GM21423 (cell line): ENCODE data around the gene NEUROG2.
"Not testable (repeated sequence)": the region's sequence is repeated elsewhere in the genome, so short reads cannot be mapped to it uniquely, and the experiment has no call there.

Experiments used
- ATAC-seq: cut with Tn5 transposase; IDR thresholded peaks from one replicate; pipeline ENCODE4 v1.9.1; 2021; ENCODE audit warnings: mild to moderate bottlenecking, moderate library complexity; ENCODE audit not compliant: unreplicated experiment

The NEUROG2 gene

GRCh38 chr4:112492321-112492720 is 23.7 kb downstream of the NEUROG2 start:
- ATAC-seq = no peak

GRCh38 chr4:112490808-112491207 is 25.2 kb downstream of the NEUROG2 start:
- ATAC-seq = not testable (repeated sequence)

- no peak for ATAC-seq
These were observed 30.1 kb downstream of the NEUROG2 start for GRCh38 chr4:112485930-112486329.

- ATAC-seq = no peak
These were observed 42.0 kb downstream of the NEUROG2 start for GRCh38 chr4:112473985-112474384.

GRCh38 chr4:112472318-112472717 is 43.7 kb downstream of the NEUROG2 start:
- ATAC-seq = no peak
